ENCODE results near the gene DOK5. TPM values are rescaled to one million over a fixed set of nuclear protein-coding genes. Genes with fewer than 3 reads are reported as not detected.

The DOK5 gene
- total RNA-seq, 2 donors from 2014 or later: 0.14 to 1.2 TPM

DNA sequence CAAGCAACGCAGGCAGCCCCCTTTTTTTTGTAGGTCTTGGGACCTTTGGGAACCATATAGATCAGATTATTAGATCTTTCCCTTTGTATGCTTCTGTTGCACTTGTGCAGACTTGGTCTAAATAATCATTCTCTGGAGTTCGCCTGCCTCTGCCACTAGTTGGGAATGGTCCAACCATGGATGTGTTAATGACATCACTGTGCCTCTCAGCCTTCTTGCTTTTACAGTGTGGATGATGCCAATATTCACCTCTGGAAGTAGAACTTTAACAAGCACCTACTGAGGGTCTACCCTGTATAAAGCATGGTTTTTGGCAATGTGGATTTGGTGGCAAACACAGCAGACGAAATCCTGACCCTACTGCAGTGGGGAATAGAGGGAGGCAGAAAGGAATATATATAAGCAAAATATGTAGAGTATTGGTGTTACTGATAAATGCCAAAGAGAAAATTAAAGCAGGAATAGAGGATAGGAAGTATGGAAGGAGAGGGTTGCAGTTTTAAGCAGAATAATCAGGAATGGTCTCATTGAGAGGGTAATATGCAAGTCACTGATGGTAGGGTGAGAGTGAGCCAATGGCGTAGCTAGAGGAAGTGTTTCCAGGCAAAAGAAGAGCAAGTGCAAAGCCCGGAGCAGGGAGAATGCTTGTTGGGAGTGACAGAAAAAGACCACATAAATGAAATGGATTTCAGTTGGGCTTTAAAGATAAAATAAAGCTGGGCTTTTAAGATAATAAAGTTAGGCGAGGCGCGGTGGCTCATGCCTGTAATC, 97.5 kb downstream of the DOK5 start:
- intact Hi-C loops (cut with DNase I): no loop called here
- H3K27me3 ChIP-seq (replicated peaks; ENCODE audit: insufficient read depth): no peaks in the 10 kb centered on the region
- TF ChIP-seq POLR2A (IDR thresholded peaks at IDR 0.05): no peak
- TF ChIP-seq, protein P1, sequence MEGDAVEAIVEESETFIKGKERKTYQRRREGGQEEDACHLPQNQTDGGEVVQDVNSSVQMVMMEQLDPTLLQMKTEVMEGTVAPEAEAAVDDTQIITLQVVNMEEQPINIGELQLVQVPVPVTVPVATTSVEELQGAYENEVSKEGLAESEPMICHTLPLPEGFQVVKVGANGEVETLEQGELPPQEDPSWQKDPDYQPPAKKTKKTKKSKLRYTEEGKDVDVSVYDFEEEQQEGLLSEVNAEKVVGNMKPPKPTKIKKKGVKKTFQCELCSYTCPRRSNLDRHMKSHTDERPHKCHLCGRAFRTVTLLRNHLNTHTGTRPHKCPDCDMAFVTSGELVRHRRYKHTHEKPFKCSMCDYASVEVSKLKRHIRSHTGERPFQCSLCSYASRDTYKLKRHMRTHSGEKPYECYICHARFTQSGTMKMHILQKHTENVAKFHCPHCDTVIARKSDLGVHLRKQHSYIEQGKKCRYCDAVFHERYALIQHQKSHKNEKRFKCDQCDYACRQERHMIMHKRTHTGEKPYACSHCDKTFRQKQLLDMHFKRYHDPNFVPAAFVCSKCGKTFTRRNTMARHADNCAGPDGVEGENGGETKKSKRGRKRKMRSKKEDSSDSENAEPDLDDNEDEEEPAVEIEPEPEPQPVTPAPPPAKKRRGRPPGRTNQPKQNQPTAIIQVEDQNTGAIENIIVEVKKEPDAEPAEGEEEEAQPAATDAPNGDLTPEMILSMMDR (IDR thresholded peaks at IDR 0.05): no peak
- no peak for TF ChIP-seq POLR2AphosphoS5 (IDR thresholded peaks at IDR 0.05)

DNA sequence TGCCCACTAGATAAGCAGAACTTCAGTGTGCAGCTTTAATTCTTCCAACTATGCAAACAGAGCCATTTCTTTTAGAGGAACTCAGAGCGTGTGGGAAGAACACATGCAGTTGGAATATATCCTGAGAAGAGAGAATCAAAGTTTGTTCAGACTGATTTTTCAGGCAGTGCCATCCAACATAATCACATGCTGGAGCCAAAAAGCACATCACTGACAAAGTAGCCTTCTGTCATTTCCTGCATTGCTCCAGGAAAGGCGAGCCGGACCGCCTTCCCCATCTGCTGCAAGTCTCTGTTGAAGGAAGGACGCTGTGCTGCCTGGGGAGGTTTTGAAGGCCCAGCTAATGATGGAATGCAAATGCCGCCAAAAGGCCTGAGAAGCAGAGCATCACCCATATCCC, 98.4 kb downstream of the DOK5 start:
- TF ChIP-seq POLR2AphosphoS5 (IDR thresholded peaks at IDR 0.05): no peak
- TF ChIP-seq, protein P1 (IDR thresholded peaks at IDR 0.05): no peak
- no peak for TF ChIP-seq POLR2A (IDR thresholded peaks at IDR 0.05)
- H3K27ac ChIP-seq: no peak overlapping the region
- no peaks in the 10 kb centered on the region for H3K36me3 ChIP-seq
- intact Hi-C loops (cut with DNase I): no loop called here
- no peak overlapping the region for H3K4me3 ChIP-seq
- no peaks in the 10 kb centered on the region for H3K4me1 ChIP-seq (replicated peaks)
- no peaks in the 10 kb centered on the region for H3K9me3 ChIP-seq
- 79% methylated on average over 6 of the region's 6 CpGs for WGBS
- DNase-seq (ENCODE audit: low spot score): no peak
- no peaks in the 10 kb centered on the region for H3K27me3 ChIP-seq (replicated peaks; ENCODE audit: insufficient read depth)

More for the DNA sequence above, 97.5 kb downstream of the DOK5 start:
- Histone ChIP-seq H3K4me3 (no peak overlapping the region), H3K36me3 (no peaks in the 10 kb centered on the region), H3K9me3 (no peaks in the 10 kb centered on the region), H3K4me1 (replicated peaks) (no peaks in the 10 kb centered on the region), H3K27ac (no peak overlapping the region)
- WGBS: 88% methylated on average over 8 of the region's 8 CpGs
- DNase-seq (ENCODE audit: low spot score): no peak

DNA sequence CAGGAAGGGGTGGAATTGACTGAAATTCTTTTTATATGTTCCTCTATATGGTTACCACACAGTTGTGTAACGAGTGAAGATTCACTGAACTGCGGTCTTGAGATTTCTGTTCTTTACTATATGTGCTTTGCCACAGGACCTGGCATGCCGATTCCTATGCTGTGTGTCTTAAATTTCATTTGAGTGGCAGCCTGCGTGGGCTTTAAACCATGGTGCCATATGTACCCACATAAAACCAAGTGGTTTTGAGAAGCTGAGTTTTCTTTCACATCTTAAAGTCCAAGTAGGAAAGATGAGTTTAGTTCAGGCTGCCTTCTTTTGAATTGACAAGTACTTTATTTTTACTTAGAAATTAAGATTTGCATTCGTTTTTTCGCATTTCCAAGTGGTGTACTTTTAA, 101.1 kb downstream of the DOK5 start:
- intact Hi-C loops (cut with DNase I): no loop called here
- 84% methylated on average over 6 of the region's 6 CpGs for WGBS
- no peak for DNase-seq (ENCODE audit: low spot score)

DNA sequence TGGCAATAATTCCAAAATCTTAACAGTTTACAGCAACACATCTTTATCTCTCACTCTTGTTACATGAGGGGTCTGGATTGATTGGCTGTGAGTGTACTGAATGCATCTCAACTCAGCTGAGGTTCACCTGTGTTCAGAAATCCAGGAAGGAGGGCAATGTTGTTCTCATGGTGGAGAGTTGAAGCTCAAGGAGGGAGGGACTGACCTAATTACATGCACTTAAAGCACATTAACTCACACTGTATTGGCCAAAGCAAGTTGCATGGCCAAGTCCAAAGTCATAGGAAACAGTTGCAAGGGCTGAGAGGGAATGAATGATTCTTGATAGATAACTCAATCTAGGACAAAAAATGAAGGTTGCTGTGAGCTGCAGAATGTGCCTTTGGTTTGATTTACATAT, 102.2 kb downstream of the DOK5 start:
- H3K4me3 ChIP-seq: no peak overlapping the region
- no peak overlapping the region for H3K27ac ChIP-seq
- intact Hi-C loops (cut with DNase I): no loop called here
- no peaks in the 10 kb centered on the region for H3K4me1 ChIP-seq (replicated peaks)
- H3K36me3 ChIP-seq: no peaks in the 10 kb centered on the region
- DNase-seq (ENCODE audit: low spot score): no peak
- no peak for TF ChIP-seq POLR2A (IDR thresholded peaks at IDR 0.05)
- TF ChIP-seq, protein P1 (IDR thresholded peaks at IDR 0.05): no peak
- no peak for TF ChIP-seq POLR2AphosphoS5 (IDR thresholded peaks at IDR 0.05)
- no peaks in the 10 kb centered on the region for H3K27me3 ChIP-seq (replicated peaks; ENCODE audit: insufficient read depth)
- H3K9me3 ChIP-seq: no peaks in the 10 kb centered on the region

More for the DNA sequence above, 101.1 kb downstream of the DOK5 start:
- Histone ChIP-seq H3K4me1 (replicated peaks) (no peaks in the 10 kb centered on the region), H3K27me3 (replicated peaks; ENCODE audit: insufficient read depth) (no peaks in the 10 kb centered on the region), H3K27ac (no peak overlapping the region), H3K4me3 (no peak overlapping the region), H3K36me3 (no peaks in the 10 kb centered on the region), H3K9me3 (no peaks in the 10 kb centered on the region)
- TF ChIP-seq POLR2A (IDR thresholded peaks at IDR 0.05) (no peak), POLR2AphosphoS5 (IDR thresholded peaks at IDR 0.05) (no peak)
- TF ChIP-seq, protein P1 (IDR thresholded peaks at IDR 0.05): no peak

DNA sequence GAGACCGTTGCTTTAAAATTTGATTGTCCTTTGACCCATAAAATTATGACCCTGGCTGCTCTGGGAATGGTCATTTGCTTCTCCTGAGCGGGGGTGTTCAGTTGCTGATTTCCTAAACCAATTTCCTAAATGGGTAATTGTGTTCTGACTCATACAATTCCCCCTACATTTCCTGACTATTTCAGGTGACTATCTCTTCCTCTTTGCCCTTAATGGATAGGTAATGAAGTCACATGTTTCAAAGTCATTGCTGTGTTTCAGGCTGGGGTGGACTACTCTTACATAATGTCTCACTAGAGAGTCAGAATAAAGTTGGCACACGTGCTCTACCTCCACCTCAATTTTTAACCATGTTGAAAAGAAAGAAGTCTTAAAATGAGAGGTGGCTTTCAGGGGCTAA, 109.8 kb downstream of the DOK5 start:
- no peaks in the 10 kb centered on the region for H3K36me3 ChIP-seq
- DNase-seq (ENCODE audit: low spot score): no peak
- TF ChIP-seq POLR2A (IDR thresholded peaks at IDR 0.05) (no peak), POLR2AphosphoS5 (IDR thresholded peaks at IDR 0.05) (no peak)
- TF ChIP-seq, protein P1 (IDR thresholded peaks at IDR 0.05): no peak
- no peaks in the 10 kb centered on the region for H3K9me3 ChIP-seq
- no peak overlapping the region for H3K27ac ChIP-seq
- no peaks in the 10 kb centered on the region for H3K27me3 ChIP-seq (replicated peaks; ENCODE audit: insufficient read depth)
- no peaks in the 10 kb centered on the region for H3K4me1 ChIP-seq (replicated peaks)
- intact Hi-C loops (cut with DNase I): no loop called here
- WGBS: 68% methylated on average over 3 of the region's 3 CpGs
- no peak overlapping the region for H3K4me3 ChIP-seq

All from prostate gland (tissue), 2 donors.